ENCODE data around the gene DMD. TPM values are rescaled to one million over a fixed set of nuclear protein-coding genes. Genes with fewer than 3 reads are reported as not detected.

The DMD gene
- total RNA-seq, 1 donor from 2014 or later, result 30.6 TPM

- Histone ChIP-seq H3K9ac (no peak overlapping the region), H3K27ac (no peak overlapping the region)
Observed at GRCh38 chrX:32545101-32545500, 666.2 kb downstream of the DMD start.

GRCh38 chrX:32538554-32538953, 672.8 kb downstream of the DMD start:
- H3K27ac ChIP-seq, result no peak overlapping the region
- H2AFZ ChIP-seq (replicated peaks), result no peak overlapping the region
- no peak for DNase-seq (ENCODE audit: low spot score)
- H3K36me3 ChIP-seq, result no peaks in the 10 kb centered on the region
- peaks cover 5% of the 10 kb centered on the region for H3K4me1 ChIP-seq
- H3K9me3 ChIP-seq (ENCODE audit: low read depth), result no peaks in the 10 kb centered on the region
- no peaks in the 10 kb centered on the region for H3K27me3 Mint-ChIP-seq (ENCODE audit: insufficient read depth, low read depth)
- no peak overlapping the region for H3K4me3 ChIP-seq
- TF ChIP-seq CTCF (IDR thresholded peaks at IDR 0.05) (no peak), EZH2phosphoT487 (IDR thresholded peaks at IDR 0.05) (no peak), EZH2 (IDR thresholded peaks at IDR 0.05) (no peak)
- H3K9me3 Mint-ChIP-seq, result peaks cover 2% of the 10 kb centered on the region
- H3F3A ChIP-seq (ENCODE audit: low read depth), result no peaks in the 10 kb centered on the region
- H3K36me3 Mint-ChIP-seq, result no peaks in the 10 kb centered on the region
- H3K4me3 Mint-ChIP-seq, result no peak overlapping the region
- no peak overlapping the region for H3K27ac Mint-ChIP-seq
- no peaks in the 10 kb centered on the region for H3K27me3 ChIP-seq
- no peaks in the 10 kb centered on the region for H3K79me2 ChIP-seq (ENCODE audit: low read depth)
- no peaks in the 10 kb centered on the region for H4K20me1 ChIP-seq (ENCODE audit: low read depth)
- H3K9ac ChIP-seq, result no peak overlapping the region
- H3K4me1 Mint-ChIP-seq, result peaks cover 15% of the 10 kb centered on the region
- H3K4me2 ChIP-seq, result no peak overlapping the region

More at GRCh38 chrX:32545101-32545500, 666.2 kb downstream of the DMD start:
- Histone ChIP-seq H3K9me3 (ENCODE audit: low read depth) (no peaks in the 10 kb centered on the region), H3K4me2 (no peak overlapping the region), H3K36me3 (no peaks in the 10 kb centered on the region), H3K27me3 (no peaks in the 10 kb centered on the region), H3F3A (ENCODE audit: low read depth) (no peaks in the 10 kb centered on the region), H3K4me3 (no peak overlapping the region), H2AFZ (replicated peaks) (peak overlapping the region; percentile 55), H3K4me1 (no peaks in the 10 kb centered on the region), H4K20me1 (ENCODE audit: low read depth) (no peaks in the 10 kb centered on the region), H3K79me2 (ENCODE audit: low read depth) (no peaks in the 10 kb centered on the region)
- Mint-ChIP-seq H3K27me3 (ENCODE audit: insufficient read depth, low read depth) (no peaks in the 10 kb centered on the region), H3K4me1 (peaks cover 5% of the 10 kb centered on the region), H3K9me3 (no peaks in the 10 kb centered on the region), H3K4me3 (no peak overlapping the region), H3K36me3 (no peaks in the 10 kb centered on the region), H3K27ac (no peak overlapping the region)
- no peak for DNase-seq (ENCODE audit: low spot score)
- TF ChIP-seq CTCF (IDR thresholded peaks at IDR 0.05) (no peak), EZH2 (IDR thresholded peaks at IDR 0.05) (no peak), EZH2phosphoT487 (IDR thresholded peaks at IDR 0.05) (no peak)

GRCh38 chrX:32533848-32534247, 677.5 kb downstream of the DMD start:
- Histone ChIP-seq H3K27ac (no peak overlapping the region), H3K79me2 (ENCODE audit: low read depth) (no peaks in the 10 kb centered on the region), H4K20me1 (ENCODE audit: low read depth) (no peaks in the 10 kb centered on the region), H3K9ac (no peak overlapping the region), H3K27me3 (no peaks in the 10 kb centered on the region), H3K4me2 (no peak overlapping the region), H3K4me3 (no peak overlapping the region), H2AFZ (replicated peaks) (no peak overlapping the region), H3F3A (ENCODE audit: low read depth) (no peaks in the 10 kb centered on the region), H3K9me3 (ENCODE audit: low read depth) (no peaks in the 10 kb centered on the region), H3K36me3 (no peaks in the 10 kb centered on the region), H3K4me1 (peaks cover 5% of the 10 kb centered on the region)
- peaks cover 2% of the 10 kb centered on the region for H3K9me3 Mint-ChIP-seq
- no peak for TF ChIP-seq CTCF (IDR thresholded peaks at IDR 0.05)
- TF ChIP-seq EZH2 (IDR thresholded peaks at IDR 0.05), result no peak
- no peak for TF ChIP-seq EZH2phosphoT487 (IDR thresholded peaks at IDR 0.05)
- no peak overlapping the region for H3K27ac Mint-ChIP-seq
- no peak for DNase-seq (ENCODE audit: low spot score)
- peaks cover 15% of the 10 kb centered on the region for H3K4me1 Mint-ChIP-seq
- H3K4me3 Mint-ChIP-seq, result no peak overlapping the region
- H3K27me3 Mint-ChIP-seq (ENCODE audit: insufficient read depth, low read depth), result no peaks in the 10 kb centered on the region
- H3K36me3 Mint-ChIP-seq, result no peaks in the 10 kb centered on the region

All from neural progenitor cell (in vitro differentiated cells).